ENCODE data around the gene APOBEC3B. TPM values are rescaled to one million over a fixed set of nuclear protein-coding genes. Genes with fewer than 3 reads are reported as not detected.

Gene APOBEC3B
- total and polyA plus RNA-seq, 9 of the 15 experiments (the other 6 are each of a cell fraction or from before 2014, with no cell fraction given), result 5.9 to 166 (median 43.2) TPM

- TF ChIP-seq CTCF (IDR thresholded peaks at IDR 0.05 in 2 of 3, conservative IDR thresholded peaks at IDR 0.05 in 1 of 3; ENCODE audit: insufficient read depth in 2 of 3, low read depth in 1 of 3, low read length in 3 of 3) (no peak), ZBTB17 (CRISPR knock-in tag; IDR thresholded peaks at IDR 0.05) (no peak), ARNT (IDR thresholded peaks at IDR 0.05) (no peak), NR4A1 (CRISPR knock-in tag; IDR thresholded peaks at IDR 0.05) (no peak), NR4A1 (tag; IDR thresholded peaks at IDR 0.05) (no peak), MAZ (CRISPR knock-in tag; conservative IDR thresholded peaks at IDR 0.05 in 1 of 2, IDR thresholded peaks at IDR 0.05 in 1 of 2) (peak in 1 of 2 experiments; percentile 79; a peak in 2 of 4 replicates), E4F1 (CRISPR knock-in tag; IDR thresholded peaks at IDR 0.05; ENCODE audit: borderline replicate concordance) (no peak), TAF1 (IDR thresholded peaks at IDR 0.05; ENCODE audit: control insufficient read depth, extremely low read depth, insufficient read depth, low read length, severe bottlenecking) (no peak), HDAC3 (IDR thresholded peaks at IDR 0.05; ENCODE audit: borderline replicate concordance, partially characterized antibody) (no peak), CHD4 (IDR thresholded peaks at IDR 0.05; ENCODE audit: insufficient read depth, insufficient replicate concordance, low read depth, low read length, poor library complexity, severe bottlenecking) (no peak), TCF7 (IDR thresholded peaks at IDR 0.05; ENCODE audit: borderline replicate concordance) (no peak), ID3 (CRISPR knock-in tag; IDR thresholded peaks at IDR 0.05) (no peak), ID3 (tag; IDR thresholded peaks at IDR 0.05) (no peak), NKRF (IDR thresholded peaks at IDR 0.05; ENCODE audit: borderline replicate concordance) (no peak), ZNF668 (CRISPR knock-in tag; IDR thresholded peaks at IDR 0.05) (no peak), RBM17 (IDR thresholded peaks at IDR 0.05; ENCODE audit: borderline replicate concordance, low read depth, low read length) (no peak), ZFP1 (CRISPR knock-in tag; IDR thresholded peaks at IDR 0.05) (no peak), CCAR2 (IDR thresholded peaks at IDR 0.05; ENCODE audit: low read depth, low read length) (no peak), PRPF4 (IDR thresholded peaks at IDR 0.05; ENCODE audit: insufficient read depth, low read depth, low read length, poor library complexity, severe bottlenecking) (no peak), NCOA1 (IDR thresholded peaks at IDR 0.05; ENCODE audit: low read depth) (no peak)
Observed at GRCh38 chr22:38981992-38982927, at the start of gene APOBEC3B (continued).

Data from K562 (cell line).